HG03139 (cell line): ENCODE measurements around the gene ZNF746.

Source experiments
- ATAC-seq: cut with Tn5 transposase; IDR thresholded peaks from one replicate; pipeline ENCODE4 v1.9.1; 2021; ENCODE audit not compliant: unreplicated experiment

The ZNF746 gene

GRCh38 chr7:149490083-149490760 lies 7.4 kb downstream of the ZNF746 start:
- ATAC-seq = no peak

GRCh38 chr7:149489391-149490024 lies 8.1 kb downstream of the ZNF746 start:
- no peak for ATAC-seq

- no peak for ATAC-seq
Observed at GRCh38 chr7:149479568-149479967, 18.0 kb downstream of the ZNF746 start.

DNA sequence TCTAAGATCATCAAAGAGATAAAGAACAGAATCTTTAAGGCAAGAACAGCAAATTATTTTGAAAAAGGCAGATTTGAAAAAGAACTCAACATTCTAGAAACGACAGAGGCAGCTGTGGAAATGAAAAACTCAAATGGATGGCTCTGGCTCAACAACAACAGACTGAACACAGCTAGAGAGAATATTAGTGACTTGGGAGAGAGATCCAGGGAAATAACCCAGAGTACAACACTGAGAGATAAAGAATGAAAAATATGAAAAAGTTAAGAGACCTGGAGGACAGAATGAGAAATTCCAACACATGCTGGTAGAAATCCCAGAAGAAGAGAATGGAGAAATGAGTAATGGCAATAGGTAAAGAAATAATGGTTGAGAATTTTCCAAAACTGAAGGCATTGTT lies 18.9 kb downstream of the ZNF746 start:
- no peak for ATAC-seq

DNA sequence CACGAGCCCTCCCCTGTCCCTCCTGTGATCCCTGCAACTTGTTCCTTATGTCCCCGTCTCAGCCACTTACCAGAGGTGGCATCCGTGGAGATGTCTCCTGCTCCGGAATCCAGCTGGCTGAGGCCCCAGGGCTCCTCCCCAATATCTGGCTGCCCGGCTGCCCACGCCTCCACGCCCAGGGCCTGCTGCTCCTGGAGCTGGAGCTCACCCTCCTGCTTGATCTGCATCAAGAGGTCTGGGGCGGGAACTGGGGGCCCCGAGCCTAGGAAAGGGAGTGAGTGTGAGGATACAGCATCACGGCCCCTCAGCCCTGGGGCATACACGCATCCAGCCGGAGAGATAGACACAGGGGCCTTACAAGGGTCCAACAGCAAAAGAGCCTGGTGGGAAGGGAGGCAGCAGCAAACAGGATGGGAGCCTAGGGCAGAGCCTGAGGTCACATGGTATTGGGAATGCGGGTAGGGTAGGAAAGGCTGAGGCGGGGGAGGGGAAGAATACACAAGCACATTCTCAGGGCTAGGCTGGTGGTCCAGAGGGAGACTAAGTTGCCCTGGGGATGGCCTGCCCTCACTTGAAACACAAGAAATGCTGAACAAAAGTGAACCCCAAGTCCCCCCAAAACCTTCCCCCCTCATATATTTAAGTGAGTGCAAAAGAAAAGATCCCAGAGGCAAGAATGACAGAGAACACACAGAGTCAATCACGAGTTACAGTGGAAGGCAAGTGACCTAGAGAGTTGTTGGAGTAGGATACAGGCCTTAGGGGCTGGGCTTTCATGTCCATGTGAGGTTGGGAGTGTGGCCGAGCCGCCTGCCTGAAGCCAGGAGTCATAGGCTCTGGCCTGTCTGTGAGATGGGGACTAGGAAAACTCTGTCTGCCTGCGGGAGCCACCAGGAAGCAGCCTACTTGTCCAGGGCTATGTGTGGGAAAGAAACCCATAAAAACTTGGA lies 19.8 kb downstream of the ZNF746 start:
- ATAC-seq = no peak

- no peak for ATAC-seq
Observed at GRCh38 chr7:149476791-149477190, 20.8 kb downstream of the ZNF746 start.

DNA sequence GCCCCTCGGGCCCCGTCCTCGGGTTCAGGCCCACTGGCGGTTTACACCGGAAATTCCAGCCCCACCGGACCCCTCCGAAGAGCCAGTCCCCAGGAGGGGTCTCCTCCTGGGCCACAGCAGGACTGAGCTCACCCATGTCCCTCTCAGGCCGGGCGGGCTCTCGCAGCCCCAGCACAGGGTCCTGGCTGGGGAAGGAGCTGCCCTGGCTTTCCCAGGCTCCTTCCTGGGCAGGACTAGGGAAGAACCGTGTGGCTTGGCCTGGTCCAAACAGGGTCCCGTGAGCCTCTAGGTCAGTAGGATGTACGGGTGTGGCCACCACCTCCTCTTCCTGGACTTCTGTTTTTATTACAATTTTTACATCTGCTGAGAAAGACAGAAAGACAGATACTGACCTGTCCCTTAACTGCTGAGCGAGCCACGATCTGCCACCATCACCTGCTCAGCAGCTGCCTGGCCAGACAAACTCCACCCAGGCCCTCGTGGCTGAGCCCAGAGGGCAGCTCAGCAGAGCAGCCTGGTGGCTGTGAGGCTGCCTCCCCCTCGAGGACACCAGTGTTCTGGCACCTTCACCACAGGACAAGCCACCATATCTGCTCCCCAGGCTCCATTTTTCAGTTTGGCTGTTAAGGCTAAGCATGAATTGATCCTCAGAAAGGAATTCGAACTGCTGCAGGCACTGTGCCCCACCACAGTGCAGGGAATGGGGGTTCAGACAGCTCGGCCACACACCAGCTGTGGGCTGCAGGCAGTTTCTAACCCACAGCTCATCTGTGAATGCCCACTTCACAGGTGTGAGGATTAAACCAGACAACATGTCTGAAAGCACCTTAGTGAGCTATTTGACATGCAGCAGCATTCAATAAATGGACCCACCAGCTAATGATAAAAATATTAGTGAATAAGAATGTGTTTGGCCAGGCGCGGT lies 22.2 kb downstream of the ZNF746 start:
- ATAC-seq = no peak

DNA sequence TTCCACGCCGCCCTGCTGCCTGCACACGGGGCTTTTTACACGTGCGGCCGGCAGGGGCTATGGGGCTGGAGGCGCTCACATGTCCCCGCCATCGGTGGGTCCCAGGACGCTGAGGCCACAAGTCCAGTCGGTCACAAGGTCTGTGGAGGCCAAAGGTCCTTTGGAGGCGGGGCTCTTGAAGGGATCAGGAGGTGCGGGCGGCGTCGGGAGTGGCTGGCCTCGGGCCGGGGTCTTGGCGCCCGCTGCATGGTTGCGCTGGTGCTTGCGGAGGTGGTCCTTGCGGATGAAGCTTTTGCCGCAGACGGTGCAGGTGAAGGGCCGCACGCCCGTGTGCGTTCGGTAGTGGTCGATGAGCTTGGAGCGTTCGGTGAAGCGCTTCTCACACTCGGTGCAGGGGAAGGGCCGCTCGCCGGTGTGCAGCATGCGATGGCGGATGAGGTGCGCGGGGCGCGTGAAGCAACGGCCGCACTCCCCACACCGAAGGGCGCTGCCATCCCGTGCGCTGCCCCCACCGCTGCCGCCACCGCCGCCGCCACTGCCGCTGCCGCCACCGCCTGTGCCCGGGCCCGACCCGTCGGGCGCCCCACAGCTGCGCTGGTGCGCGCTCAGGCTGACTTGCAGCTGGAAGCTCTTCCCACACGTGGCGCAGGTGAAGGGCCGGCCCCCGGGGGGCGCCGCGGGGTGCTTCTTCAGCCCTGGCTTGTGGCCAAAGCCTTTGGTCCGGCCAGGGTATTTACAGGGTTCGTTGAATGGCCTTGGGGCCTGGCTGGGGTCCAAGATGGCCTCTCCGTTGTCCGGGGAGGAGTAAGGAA lies 23.1 kb downstream of the ZNF746 start:
- no peak for ATAC-seq

DNA sequence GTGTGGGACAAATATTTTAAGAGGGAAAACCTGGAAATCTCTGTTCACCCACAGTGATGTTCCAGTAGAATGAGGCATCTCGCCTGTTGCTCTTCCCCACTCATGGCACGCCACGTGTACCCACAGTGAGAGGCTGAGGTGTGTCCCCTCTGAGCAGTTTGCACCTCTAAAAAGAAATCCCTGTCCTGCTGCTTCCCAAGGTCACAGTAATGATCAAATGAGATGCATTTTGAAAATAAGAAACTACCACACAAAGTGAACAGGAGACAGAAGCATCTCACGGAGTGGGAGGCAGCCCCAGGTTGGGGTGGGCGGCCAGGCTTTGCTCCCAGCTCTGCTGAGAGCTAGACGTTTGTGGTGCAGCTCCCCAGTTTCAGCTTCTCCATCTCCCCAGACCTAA lies 24.4 kb downstream of the ZNF746 start:
- ATAC-seq = no peak

- no peak for ATAC-seq
Observed at GRCh38 chr7:149471289-149471953, 26.2 kb downstream of the ZNF746 start.

DNA sequence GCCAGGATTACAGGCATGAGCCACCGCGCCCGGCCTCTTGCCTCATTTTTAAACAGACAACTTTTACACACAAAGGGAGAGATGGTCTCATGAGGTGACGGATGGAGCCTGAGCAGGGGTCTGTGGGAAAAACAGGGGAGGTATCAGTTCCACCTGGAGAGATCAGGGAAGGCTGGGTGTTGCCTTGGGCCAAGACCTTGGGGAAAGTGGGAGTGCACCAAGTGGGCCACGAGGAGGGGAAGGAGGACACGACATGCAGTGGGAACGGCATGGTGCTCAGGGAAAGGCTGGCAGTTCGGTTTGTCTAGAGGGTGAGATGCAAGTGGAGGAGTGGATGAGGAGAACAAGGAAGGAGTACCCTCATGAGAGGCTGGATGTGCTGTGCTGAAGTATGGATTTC lies 27.8 kb downstream of the ZNF746 start:
- no peak for ATAC-seq

DNA sequence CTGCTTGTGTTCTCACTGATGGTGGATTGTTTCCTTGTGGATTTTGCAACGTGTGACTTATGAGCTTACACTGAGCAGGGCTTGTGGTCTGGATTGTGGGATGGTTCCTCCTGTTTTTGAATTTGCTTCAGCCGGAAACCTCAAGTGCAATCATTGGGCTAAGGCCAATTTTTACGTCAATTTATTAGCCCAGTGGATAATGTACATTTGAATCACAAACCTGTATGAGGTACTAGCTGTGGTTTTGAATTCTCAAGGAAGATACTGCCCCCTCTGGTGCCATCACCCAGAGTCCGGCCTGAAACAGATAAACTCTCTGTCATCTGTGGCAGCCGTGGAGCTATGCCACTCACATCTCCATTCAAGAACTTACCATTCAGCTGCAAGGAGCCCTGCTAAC lies 29.4 kb downstream of the ZNF746 start:
- no peak for ATAC-seq

GRCh38 chr7:149467321-149467859 lies 30.2 kb downstream of the ZNF746 start:
- no peak for ATAC-seq

GRCh38 chr7:149466364-149466763 lies 31.2 kb downstream of the ZNF746 start:
- ATAC-seq = no peak

DNA sequence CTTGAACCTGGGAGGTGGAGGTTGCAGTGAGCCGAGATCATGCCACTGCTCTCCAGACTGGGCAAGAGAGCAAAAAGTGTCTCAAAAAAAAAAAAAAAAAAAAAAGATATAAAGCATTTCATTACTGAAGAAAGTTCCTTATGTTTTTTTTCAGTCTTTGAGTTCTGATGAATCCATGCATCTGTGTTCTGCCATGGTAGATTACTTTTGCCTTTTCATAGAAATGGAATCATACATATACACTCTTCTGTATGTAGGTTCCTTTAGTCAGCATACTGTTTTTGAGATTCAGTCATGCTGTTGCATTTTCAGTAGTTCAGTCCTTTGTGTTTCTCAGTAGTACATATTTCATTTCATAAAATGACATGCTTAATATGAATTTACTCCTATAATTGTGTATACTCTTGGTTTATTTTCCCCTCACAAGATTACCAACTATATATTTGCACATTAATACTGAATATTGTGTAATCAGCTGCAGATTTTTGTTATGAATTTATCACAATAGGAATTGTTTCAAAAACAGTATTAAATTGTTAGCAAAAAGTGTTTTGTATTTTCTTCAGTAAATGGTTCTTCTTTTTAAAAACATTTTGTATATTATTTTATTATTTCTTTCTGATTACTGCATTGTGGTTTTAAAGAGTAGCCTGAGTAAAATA lies 34.0 kb downstream of the ZNF746 start:
- ATAC-seq = no peak

- no peak for ATAC-seq
Observed at GRCh38 chr7:149462101-149462520, 35.5 kb downstream of the ZNF746 start.

DNA sequence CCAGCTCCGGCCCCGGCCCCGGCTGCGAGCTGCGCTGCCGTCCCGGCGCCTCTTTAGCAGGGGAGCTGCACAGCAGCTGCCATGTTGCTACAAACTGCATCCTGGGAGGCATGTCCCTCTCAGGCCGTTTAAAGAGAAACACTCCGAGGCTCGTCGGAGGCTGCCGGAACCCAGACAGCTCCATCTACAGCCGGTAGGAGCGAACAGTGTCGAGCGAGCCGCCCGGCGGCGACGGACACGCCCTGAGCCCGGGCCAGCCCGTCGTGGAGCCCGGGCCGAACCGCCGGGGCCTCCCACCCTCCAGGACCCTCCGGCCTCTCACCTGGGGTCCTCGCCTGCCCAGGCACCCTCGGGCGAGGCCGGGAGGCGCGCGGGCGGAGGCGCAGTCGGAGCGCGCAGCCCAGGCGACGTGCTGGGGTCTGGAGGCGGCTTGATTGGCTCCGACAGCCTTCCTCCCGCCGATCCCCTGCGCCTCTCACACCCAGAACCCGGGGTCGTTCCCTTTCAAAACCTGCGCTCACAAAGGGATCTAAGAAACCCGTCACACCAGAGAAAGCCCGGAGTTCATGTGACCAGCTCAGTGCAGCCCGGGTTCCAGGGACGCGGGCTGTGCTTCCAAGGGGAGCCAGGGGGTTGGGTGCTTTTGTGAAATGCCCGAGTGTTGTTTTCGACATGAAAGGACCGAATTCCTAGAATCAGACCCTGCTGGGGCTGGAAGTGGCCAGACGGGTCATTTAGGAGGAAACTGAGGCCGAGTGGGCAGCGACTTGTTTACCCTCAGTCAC lies 36.9 kb downstream of the ZNF746 start, which contains the start of gene ZNF777:
TSS of gene ZNF777 (minus strand) at position 570 of the 785 bp plus-strand sequence. CDS start 5,040 bp downstream, outside the sequence.
- peak; percentile 94 for ATAC-seq
